Mucosa of rectum (tissue), 2 donors: ENCODE results near the gene NCBP2L.

ENCODE experiments used
- H3K27ac ChIP-seq, 2 donors: one replicate each; pipeline ENCODE4 v1.7.0; 2013; ENCODE audit warnings: inconsistent platforms in 2 of 2, low read depth in 2 of 2, low read length in 2 of 2
- H3K27me3 ChIP-seq, 2 donors: one replicate each; pipeline ENCODE4 v1.7.0; 2013; ENCODE audit warnings: low read length in 2 of 2; ENCODE audit not compliant: control insufficient read depth in 2 of 2, insufficient read depth in 2 of 2
- H3K36me3 ChIP-seq, 2 donors: one replicate each; pipeline ENCODE4 v1.7.0; 2013; ENCODE audit warnings: low read length in 2 of 2; ENCODE audit not compliant: control insufficient read depth in 2 of 2, insufficient read depth in 2 of 2
- H3K4me1 ChIP-seq, 2 donors: one replicate each; pipeline ENCODE4 v1.7.0; 2013; ENCODE audit warnings: low read length in 2 of 2, mild to moderate bottlenecking in 1 of 2; ENCODE audit not compliant: control insufficient read depth in 2 of 2, insufficient read depth in 2 of 2
- H3K4me3 ChIP-seq, 2 donors: one replicate each; pipeline ENCODE4 v1.7.0; 2013; ENCODE audit warnings: low read length in 2 of 2
- H3K9ac ChIP-seq, 2 donors: one replicate each; pipeline ENCODE4 v1.7.0; 2013; ENCODE audit warnings: low read length in 2 of 2, low read depth in 1 of 2, mild to moderate bottlenecking in 1 of 2
- H3K9me3 ChIP-seq, 2 donors: one replicate each; pipeline ENCODE4 v1.7.0; 2013; ENCODE audit warnings: low read length in 2 of 2; ENCODE audit not compliant: control insufficient read depth in 2 of 2
- donor health status: healthy.
- donor health status: Normal muscosa, but diverticular disease.

NCBP2L gene

GRCh38 chrX:107750861-107751445, 26.6 kb upstream of the NCBP2L start:
- H3K36me3 ChIP-seq, result no peaks in the 10 kb centered on the region
- no peaks in the 10 kb centered on the region for H3K9me3 ChIP-seq
- no peak overlapping the region for H3K9ac ChIP-seq
- no peaks in the 10 kb centered on the region for H3K27me3 ChIP-seq
- H3K4me1 ChIP-seq, result peaks cover 0 to 3% of the 10 kb centered on the region in 2 donors
- H3K27ac ChIP-seq, result no peak overlapping the region
- no peak overlapping the region for H3K4me3 ChIP-seq

GRCh38 chrX:107752043-107752442, 25.5 kb upstream of the NCBP2L start:
- Histone ChIP-seq H3K4me1 (peaks cover 0 to 3% of the 10 kb centered on the region in 2 donors), H3K27ac (no peak overlapping the region), H3K9ac (no peak overlapping the region), H3K4me3 (no peak overlapping the region), H3K9me3 (no peaks in the 10 kb centered on the region), H3K36me3 (no peaks in the 10 kb centered on the region), H3K27me3 (no peaks in the 10 kb centered on the region)

- Histone ChIP-seq H3K27me3 (no peaks in the 10 kb centered on the region), H3K4me3 (no peak overlapping the region), H3K36me3 (no peaks in the 10 kb centered on the region), H3K27ac (no peak overlapping the region), H3K9me3 (no peaks in the 10 kb centered on the region), H3K4me1 (peaks cover 0 to 2% of the 10 kb centered on the region in 2 donors), H3K9ac (no peak overlapping the region)
Measured at GRCh38 chrX:107752714-107753113, 24.8 kb upstream of the NCBP2L start.

- Histone ChIP-seq H3K9ac (no peak overlapping the region), H3K4me1 (no peaks in the 10 kb centered on the region), H3K36me3 (no peaks in the 10 kb centered on the region), H3K4me3 (no peak overlapping the region), H3K9me3 (no peaks in the 10 kb centered on the region), H3K27me3 (peaks cover 0 to 2% of the 10 kb centered on the region in 2 donors), H3K27ac (no peak overlapping the region)
Measured at GRCh38 chrX:107753187-107753586, 24.3 kb upstream of the NCBP2L start.

- H3K4me3 ChIP-seq, result no peak overlapping the region
- no peaks in the 10 kb centered on the region for H3K9me3 ChIP-seq
- peaks cover 0 to 2% of the 10 kb centered on the region in 2 donors for H3K27me3 ChIP-seq
- H3K36me3 ChIP-seq, result no peaks in the 10 kb centered on the region
- no peak overlapping the region for H3K27ac ChIP-seq
- no peak overlapping the region for H3K9ac ChIP-seq
- H3K4me1 ChIP-seq, result no peaks in the 10 kb centered on the region
Measured at GRCh38 chrX:107755721-107756120, 21.8 kb upstream of the NCBP2L start.

- no peak overlapping the region for H3K4me3 ChIP-seq
- no peak overlapping the region for H3K9ac ChIP-seq
- H3K9me3 ChIP-seq, result no peaks in the 10 kb centered on the region
- no peak overlapping the region for H3K27ac ChIP-seq
- H3K4me1 ChIP-seq, result no peaks in the 10 kb centered on the region
- H3K36me3 ChIP-seq, result no peaks in the 10 kb centered on the region
- H3K27me3 ChIP-seq, result peaks cover 0 to 2% of the 10 kb centered on the region in 2 donors
Measured at GRCh38 chrX:107758231-107758766, 19.2 kb upstream of the NCBP2L start.

GRCh38 chrX:107760304-107761077, 17.0 kb upstream of the NCBP2L start:
- Histone ChIP-seq H3K9ac (no peak overlapping the region), H3K4me1 (no peaks in the 10 kb centered on the region), H3K27ac (no peak overlapping the region), H3K27me3 (peaks cover 0 to 2% of the 10 kb centered on the region in 2 donors), H3K36me3 (no peaks in the 10 kb centered on the region), H3K9me3 (no peaks in the 10 kb centered on the region), H3K4me3 (no peak overlapping the region)

GRCh38 chrX:107763647-107764046, 13.9 kb upstream of the NCBP2L start:
- Histone ChIP-seq H3K4me3 (no peak overlapping the region), H3K36me3 (no peaks in the 10 kb centered on the region), H3K27ac (no peak overlapping the region), H3K27me3 (peaks cover 0 to 2% of the 10 kb centered on the region in 2 donors), H3K9me3 (no peaks in the 10 kb centered on the region), H3K9ac (no peak overlapping the region), H3K4me1 (no peaks in the 10 kb centered on the region)

- no peak overlapping the region for H3K27ac ChIP-seq
- no peak overlapping the region for H3K9ac ChIP-seq
- H3K36me3 ChIP-seq, result no peaks in the 10 kb centered on the region
- peaks cover 0 to 2% of the 10 kb centered on the region in 2 donors for H3K27me3 ChIP-seq
- no peak overlapping the region for H3K4me3 ChIP-seq
- no peaks in the 10 kb centered on the region for H3K4me1 ChIP-seq
- no peaks in the 10 kb centered on the region for H3K9me3 ChIP-seq
Measured at GRCh38 chrX:107764845-107765608, 12.5 kb upstream of the NCBP2L start.
